Sigmoid colon (tissue), 7 donors: ENCODE data around the gene DIS3L2. TPM values are rescaled to one million over a fixed set of nuclear protein-coding genes. Genes with fewer than 3 reads are reported as not detected.

Experiments used
- DNase-seq: peaks from one replicate; pipeline ENCODE4 v3.0.0-alpha.2; 2019
- H3K27ac ChIP-seq, 4 donors: fragments of 200-600 bp; sonication (generic); one replicate each; pipeline ENCODE4 v1.5.1; 2016 to 2019; ENCODE audit warnings: mild to moderate bottlenecking in 1 of 4
- H3K27me3 ChIP-seq, 3 donors: fragments of 200-600 bp; sonication (generic); one replicate each; pipeline ENCODE4 v1.5.1; 2019; ENCODE audit warnings: mild to moderate bottlenecking in 1 of 3
- H3K36me3 ChIP-seq, 4 donors: fragments of 200-600 bp; sonication (generic); one replicate each; pipeline ENCODE4 v1.5.1; 2016 to 2019
- H3K4me1 ChIP-seq, 4 donors: fragments of 200-600 bp; sonication (generic); one replicate each; pipeline ENCODE4 v1.5.1; 2017 to 2019
- H3K4me3 ChIP-seq, 4 donors: fragments of 200-600 bp; sonication (generic); one replicate each; pipeline ENCODE4 v1.5.1; 2017 to 2019; ENCODE audit warnings: mild to moderate bottlenecking in 2 of 4, moderate library complexity in 1 of 4
- H3K9me3 ChIP-seq, 4 donors: fragments of 200-600 bp in 3 of 4; sonication (generic) in 3 of 4; one replicate each; pipeline versions ENCODE4 v1.5.1 to v1.6.1; 2013 to 2019
- EP300 ChIP-seq, 4 donors: sonication (generic); formaldehyde crosslinking; IDR thresholded peaks; one replicate each; pipeline ENCODE4 v1.6.1; 2017; ENCODE audit warnings: antibody characterized with exemption in 4 of 4
- POLR2A ChIP-seq, 2 donors: fragments of 450-650 bp; IDR thresholded peaks; one replicate each; pipeline ENCODE4 v1.6.1; 2016; ENCODE audit warnings: antibody characterized with exemption in 2 of 2, mild to moderate bottlenecking in 2 of 2, moderate library complexity in 2 of 2
- POLR2AphosphoS5 ChIP-seq, 4 donors: sonication (generic); formaldehyde crosslinking; IDR thresholded peaks; one replicate each; pipeline ENCODE4 v1.6.1; 2017; ENCODE audit warnings: antibody characterized with exemption in 4 of 4
- WGBS, 2 donors: extraction: QIAGEN DNeasy Blood & Tissue Kit; methylation state at CpG; one replicate each; pipeline ENCODE4 v1.1.7; 2013; 5-methylcytosine and 5-hydroxymethylcytosine counted together
- intact Hi-C: fragments of 100-400 bp; cut with DNase I; formaldehyde crosslinking; loops from one replicate; pipeline ENCODE4 v1.15.1; 2023
- polyA plus RNA-seq, 3 donors: library from polyadenylated mRNA; stranded (reverse); fragments of 200-250 nt; gene quantifications; one replicate each; pipeline ENCODE4 v1.2.3, GENCODE V29; 2013
- total RNA-seq, 4 donors: library from RNA; depleted of rRNA; stranded (reverse); fragments of >200 nt; gene quantifications; one replicate each; pipeline ENCODE4 v1.1.0, GENCODE V29; 2016
- TF ChIP-seq, protein P1 (sequence below), 4 experiments: fragments of 450-650 bp in 3 of 4; fragments of 200-600 bp in 1 of 4; IDR thresholded peaks; one replicate each; pipeline ENCODE4 v1.5.1; 2016 to 2019; ENCODE audit warnings: antibody characterized with exemption in 4 of 4, mild to moderate bottlenecking in 3 of 4, moderate library complexity in 2 of 4
- donor health status: healthy with polysubstance abuse.
- donor health status: Bipolar disorder and iron deficiency.
- donor health status: healthy.

DIS3L2 gene, protein sequence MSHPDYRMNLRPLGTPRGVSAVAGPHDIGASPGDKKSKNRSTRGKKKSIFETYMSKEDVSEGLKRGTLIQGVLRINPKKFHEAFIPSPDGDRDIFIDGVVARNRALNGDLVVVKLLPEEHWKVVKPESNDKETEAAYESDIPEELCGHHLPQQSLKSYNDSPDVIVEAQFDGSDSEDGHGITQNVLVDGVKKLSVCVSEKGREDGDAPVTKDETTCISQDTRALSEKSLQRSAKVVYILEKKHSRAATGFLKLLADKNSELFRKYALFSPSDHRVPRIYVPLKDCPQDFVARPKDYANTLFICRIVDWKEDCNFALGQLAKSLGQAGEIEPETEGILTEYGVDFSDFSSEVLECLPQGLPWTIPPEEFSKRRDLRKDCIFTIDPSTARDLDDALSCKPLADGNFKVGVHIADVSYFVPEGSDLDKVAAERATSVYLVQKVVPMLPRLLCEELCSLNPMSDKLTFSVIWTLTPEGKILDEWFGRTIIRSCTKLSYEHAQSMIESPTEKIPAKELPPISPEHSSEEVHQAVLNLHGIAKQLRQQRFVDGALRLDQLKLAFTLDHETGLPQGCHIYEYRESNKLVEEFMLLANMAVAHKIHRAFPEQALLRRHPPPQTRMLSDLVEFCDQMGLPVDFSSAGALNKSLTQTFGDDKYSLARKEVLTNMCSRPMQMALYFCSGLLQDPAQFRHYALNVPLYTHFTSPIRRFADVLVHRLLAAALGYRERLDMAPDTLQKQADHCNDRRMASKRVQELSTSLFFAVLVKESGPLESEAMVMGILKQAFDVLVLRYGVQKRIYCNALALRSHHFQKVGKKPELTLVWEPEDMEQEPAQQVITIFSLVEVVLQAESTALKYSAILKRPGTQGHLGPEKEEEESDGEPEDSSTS
- 10 to 100 TPM; 22.5 to 37.9 (median 30.8) TPM for total RNA-seq
- 10 to 100 TPM in 1 of 3 donors, 1 to 10 TPM in 2; 8.8 to 17.5 (median 9.0) TPM for polyA plus RNA-seq

DNA sequence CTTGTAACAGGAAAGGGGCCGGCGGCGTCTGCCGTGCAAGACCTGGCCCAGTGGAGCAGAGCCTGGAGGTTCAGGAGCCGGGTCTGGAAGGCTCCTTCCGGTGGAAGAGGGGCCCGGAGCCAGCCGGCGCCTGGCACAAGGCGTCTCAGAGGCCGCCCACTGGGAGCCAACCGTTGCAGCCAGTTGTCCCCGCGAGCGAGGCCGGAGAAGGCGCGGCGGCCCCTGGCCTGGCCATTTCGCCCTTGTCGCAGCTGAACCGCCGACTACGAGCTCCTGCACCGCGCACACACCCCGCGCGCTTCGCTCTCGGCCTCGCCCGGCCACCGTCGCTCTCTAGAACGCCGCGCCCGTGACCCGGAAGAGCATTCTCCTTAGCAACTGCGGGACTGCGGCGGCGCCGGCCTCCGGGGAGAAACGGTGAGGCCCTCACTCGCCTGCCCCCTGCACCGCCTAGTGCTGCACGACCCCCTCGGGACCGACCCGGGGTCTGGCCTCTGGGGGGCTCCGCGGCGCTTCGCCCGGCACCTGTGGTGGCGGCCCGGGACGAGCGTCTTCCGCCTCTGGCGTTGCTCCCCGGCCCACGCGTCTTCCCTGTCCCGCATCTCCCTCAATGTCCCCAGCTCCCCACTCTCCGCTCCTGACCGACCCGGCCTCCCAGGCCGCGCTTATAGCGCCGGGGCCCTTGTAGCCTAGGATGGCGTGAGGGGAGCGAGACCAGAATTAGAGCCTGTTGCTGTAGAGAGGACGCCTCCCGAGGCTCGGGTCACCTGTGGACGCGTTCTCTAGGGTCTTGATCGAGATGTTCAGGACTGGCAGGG, at the start of gene DIS3L2:
Gene DIS3L2 (plus strand): TSS at position 365 of the 818 bp plus-strand sequence. CDS start 53,215 bp downstream, outside the sequence.
- no peaks in the 10 kb centered on the region for H3K9me3 ChIP-seq
- H3K4me1 ChIP-seq, result peaks cover 0 to 23% (median 18%) of the 10 kb centered on the region in 4 donors
- peak; percentile 88 for DNase-seq
- TF ChIP-seq POLR2A (IDR thresholded peaks at IDR 0.05) (peak in 1 of 2 donors; percentile 32), EP300 (IDR thresholded peaks at IDR 0.05) (peak in 1 of 4 donors; percentile 25), POLR2AphosphoS5 (IDR thresholded peaks at IDR 0.05) (peak; percentile 56 to 88 (median 75))
- TF ChIP-seq, protein P1, sequence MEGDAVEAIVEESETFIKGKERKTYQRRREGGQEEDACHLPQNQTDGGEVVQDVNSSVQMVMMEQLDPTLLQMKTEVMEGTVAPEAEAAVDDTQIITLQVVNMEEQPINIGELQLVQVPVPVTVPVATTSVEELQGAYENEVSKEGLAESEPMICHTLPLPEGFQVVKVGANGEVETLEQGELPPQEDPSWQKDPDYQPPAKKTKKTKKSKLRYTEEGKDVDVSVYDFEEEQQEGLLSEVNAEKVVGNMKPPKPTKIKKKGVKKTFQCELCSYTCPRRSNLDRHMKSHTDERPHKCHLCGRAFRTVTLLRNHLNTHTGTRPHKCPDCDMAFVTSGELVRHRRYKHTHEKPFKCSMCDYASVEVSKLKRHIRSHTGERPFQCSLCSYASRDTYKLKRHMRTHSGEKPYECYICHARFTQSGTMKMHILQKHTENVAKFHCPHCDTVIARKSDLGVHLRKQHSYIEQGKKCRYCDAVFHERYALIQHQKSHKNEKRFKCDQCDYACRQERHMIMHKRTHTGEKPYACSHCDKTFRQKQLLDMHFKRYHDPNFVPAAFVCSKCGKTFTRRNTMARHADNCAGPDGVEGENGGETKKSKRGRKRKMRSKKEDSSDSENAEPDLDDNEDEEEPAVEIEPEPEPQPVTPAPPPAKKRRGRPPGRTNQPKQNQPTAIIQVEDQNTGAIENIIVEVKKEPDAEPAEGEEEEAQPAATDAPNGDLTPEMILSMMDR (IDR thresholded peaks at IDR 0.05), result no peak
- intact Hi-C loops, result loop anchor here (2.0 kb wide), 1 partner anchor 175 kb away; the partner anchor contains the start of gene COPS7B
- H3K27ac ChIP-seq, result peak within 1 kb of the TSS; percentile 78 to 84 (median 82)
- peak within 1 kb of the TSS; percentile 74 to 92 (median 84) for H3K4me3 ChIP-seq
- no peaks in the 10 kb centered on the region for H3K27me3 ChIP-seq
- H3K36me3 ChIP-seq, result no peaks in the 10 kb centered on the region
- 0 to 1% methylated on average over 83 of the region's 83 CpGs for WGBS, 2 donors

- no peak overlapping the region for H3K4me3 ChIP-seq
- intact Hi-C loops, result no loop called here
- no peaks in the 10 kb centered on the region for H3K9me3 ChIP-seq
- H3K27ac ChIP-seq, result no peak overlapping the region
- H3K27me3 ChIP-seq, result no peaks in the 10 kb centered on the region
- H3K4me1 ChIP-seq, result no peaks in the 10 kb centered on the region
- H3K36me3 ChIP-seq, result no peaks in the 10 kb centered on the region
- 91 to 92% methylated on average over 14 of the region's 14 CpGs for WGBS, 2 donors
- peak; percentile 27 for DNase-seq
- no peak for TF ChIP-seq POLR2AphosphoS5 (IDR thresholded peaks at IDR 0.05)
- TF ChIP-seq, protein P1 (IDR thresholded peaks at IDR 0.05), result no peak
- TF ChIP-seq POLR2A (IDR thresholded peaks at IDR 0.05), result no peak
- no peak for TF ChIP-seq EP300 (IDR thresholded peaks at IDR 0.05)
Observed at GRCh38 chr2:231914077-231914690, 47.3 kb upstream of the DIS3L2 start.

- intact Hi-C loops, result no loop called here
- H3K4me1 ChIP-seq, result no peaks in the 10 kb centered on the region
- no peak overlapping the region for H3K27ac ChIP-seq
- no peaks in the 10 kb centered on the region for H3K9me3 ChIP-seq
- peaks cover 0 to 14% (median 0%) of the 10 kb centered on the region in 3 donors for H3K27me3 ChIP-seq
- DNase-seq, result peak; percentile 55
- WGBS, 2 donors, result 36 to 62% methylated on average over 10 of the region's 10 CpGs
- no peak for TF ChIP-seq POLR2AphosphoS5 (IDR thresholded peaks at IDR 0.05)
- TF ChIP-seq EP300 (IDR thresholded peaks at IDR 0.05), result no peak
- TF ChIP-seq POLR2A (IDR thresholded peaks at IDR 0.05), result no peak
- TF ChIP-seq, protein P1 (IDR thresholded peaks at IDR 0.05), result no peak
- no peaks in the 10 kb centered on the region for H3K36me3 ChIP-seq
- no peak overlapping the region for H3K4me3 ChIP-seq
Observed at GRCh38 chr2:231917280-231918066, 44.0 kb upstream of the DIS3L2 start.
